Mucosa of rectum (tissue), 2 donors: ENCODE measurements around the gene ADAM12.
"Not testable (repeated sequence)": the region's sequence is repeated elsewhere in the genome, so short reads cannot be mapped to it uniquely, and the experiment has no call there.

Experiments
- H3K27ac ChIP-seq, 2 donors: one replicate each; pipeline ENCODE4 v1.7.0; 2013; ENCODE audit warnings: inconsistent platforms in 2 of 2, low read depth in 2 of 2, low read length in 2 of 2
- H3K27me3 ChIP-seq, 2 donors: one replicate each; pipeline ENCODE4 v1.7.0; 2013; ENCODE audit warnings: low read length in 2 of 2; ENCODE audit not compliant: control insufficient read depth in 2 of 2, insufficient read depth in 2 of 2
- H3K36me3 ChIP-seq, 2 donors: one replicate each; pipeline ENCODE4 v1.7.0; 2013; ENCODE audit warnings: low read length in 2 of 2; ENCODE audit not compliant: control insufficient read depth in 2 of 2, insufficient read depth in 2 of 2
- H3K4me1 ChIP-seq, 2 donors: one replicate each; pipeline ENCODE4 v1.7.0; 2013; ENCODE audit warnings: low read length in 2 of 2, mild to moderate bottlenecking in 1 of 2; ENCODE audit not compliant: control insufficient read depth in 2 of 2, insufficient read depth in 2 of 2
- H3K4me3 ChIP-seq, 2 donors: one replicate each; pipeline ENCODE4 v1.7.0; 2013; ENCODE audit warnings: low read length in 2 of 2
- H3K9ac ChIP-seq, 2 donors: one replicate each; pipeline ENCODE4 v1.7.0; 2013; ENCODE audit warnings: low read length in 2 of 2, low read depth in 1 of 2, mild to moderate bottlenecking in 1 of 2
- H3K9me3 ChIP-seq, 2 donors: one replicate each; pipeline ENCODE4 v1.7.0; 2013; ENCODE audit warnings: low read length in 2 of 2; ENCODE audit not compliant: control insufficient read depth in 2 of 2
- donor health status: healthy.
- donor health status: Normal muscosa, but diverticular disease.

ADAM12 gene

GRCh38 chr10:126186766-126187165 lies 201.5 kb downstream of the ADAM12 start:
- Histone ChIP-seq H3K27ac (no peak overlapping the region), H3K27me3 (no peaks in the 10 kb centered on the region), H3K9ac (no peak overlapping the region), H3K4me1 (no peaks in the 10 kb centered on the region), H3K4me3 (no peak overlapping the region), H3K9me3 (no peaks in the 10 kb centered on the region), H3K36me3 (no peaks in the 10 kb centered on the region)

- H3K36me3 ChIP-seq = no peaks in the 10 kb centered on the region
- H3K4me3 ChIP-seq = no peak overlapping the region
- H3K27me3 ChIP-seq = no peaks in the 10 kb centered on the region
- no peak overlapping the region for H3K27ac ChIP-seq
- no peaks in the 10 kb centered on the region for H3K9me3 ChIP-seq
- no peak overlapping the region for H3K9ac ChIP-seq
- H3K4me1 ChIP-seq = no peaks in the 10 kb centered on the region
These were observed 202.4 kb downstream of the ADAM12 start for GRCh38 chr10:126185676-126186447.

GRCh38 chr10:126181626-126182025 lies 206.7 kb downstream of the ADAM12 start:
- H3K27ac ChIP-seq = no peak overlapping the region

GRCh38 chr10:126179637-126180036 lies 208.6 kb downstream of the ADAM12 start:
- no peak overlapping the region for H3K4me3 ChIP-seq
- no peaks in the 10 kb centered on the region for H3K36me3 ChIP-seq
- H3K9ac ChIP-seq = no peak overlapping the region
- H3K27ac ChIP-seq = no peak overlapping the region
- H3K4me1 ChIP-seq = no peaks in the 10 kb centered on the region
- no peaks in the 10 kb centered on the region for H3K9me3 ChIP-seq
- peaks cover 0 to 2% of the 10 kb centered on the region in 2 donors for H3K27me3 ChIP-seq

More at GRCh38 chr10:126181626-126182025, 206.7 kb downstream of the ADAM12 start:
- H3K36me3 ChIP-seq = no peaks in the 10 kb centered on the region
- no peaks in the 10 kb centered on the region for H3K9me3 ChIP-seq
- no peak overlapping the region for H3K9ac ChIP-seq
- H3K27me3 ChIP-seq = no peaks in the 10 kb centered on the region
- no peak overlapping the region for H3K4me3 ChIP-seq
- H3K4me1 ChIP-seq = no peaks in the 10 kb centered on the region

GRCh38 chr10:126177417-126178030 lies 210.8 kb downstream of the ADAM12 start:
- Histone ChIP-seq H3K4me1 (no peaks in the 10 kb centered on the region), H3K4me3 (no peak overlapping the region), H3K9ac (no peak overlapping the region), H3K27ac (no peak overlapping the region), H3K27me3 (peaks cover 0 to 2% of the 10 kb centered on the region in 2 donors), H3K9me3 (no peaks in the 10 kb centered on the region), H3K36me3 (no peaks in the 10 kb centered on the region)

GRCh38 chr10:126175641-126176262 lies 212.5 kb downstream of the ADAM12 start:
- Histone ChIP-seq H3K4me3 (no peak overlapping the region), H3K27ac (no peak overlapping the region), H3K27me3 (peaks cover 0 to 2% of the 10 kb centered on the region in 2 donors), H3K4me1 (no peaks in the 10 kb centered on the region), H3K9me3 (no peaks in the 10 kb centered on the region), H3K36me3 (no peaks in the 10 kb centered on the region), H3K9ac (no peak overlapping the region)

- H3K9me3 ChIP-seq, H3K9ac ChIP-seq, H3K4me3 ChIP-seq, H3K27ac ChIP-seq, H3K36me3 ChIP-seq, H3K27me3 ChIP-seq, H3K4me1 ChIP-seq: not testable (repeated sequence)
These were observed 215.5 kb downstream of the ADAM12 start for GRCh38 chr10:126172755-126173154.

GRCh38 chr10:126171555-126171954 lies 216.7 kb downstream of the ADAM12 start:
- H3K36me3 ChIP-seq = no peaks in the 10 kb centered on the region
- no peaks in the 10 kb centered on the region for H3K4me1 ChIP-seq
- no peaks in the 10 kb centered on the region for H3K9me3 ChIP-seq
- H3K27ac ChIP-seq = no peak overlapping the region
- no peak overlapping the region for H3K9ac ChIP-seq
- H3K27me3 ChIP-seq = peaks cover 0 to 2% of the 10 kb centered on the region in 2 donors
- H3K4me3 ChIP-seq = no peak overlapping the region

- Histone ChIP-seq H3K4me3 (no peak overlapping the region), H3K27ac (no peak overlapping the region), H3K27me3 (peaks cover 0 to 2% of the 10 kb centered on the region in 2 donors), H3K4me1 (no peaks in the 10 kb centered on the region), H3K9me3 (no peaks in the 10 kb centered on the region), H3K9ac (no peak overlapping the region), H3K36me3 (no peaks in the 10 kb centered on the region)
These were observed 217.5 kb downstream of the ADAM12 start for GRCh38 chr10:126170776-126171175.

GRCh38 chr10:126170371-126170770 lies 217.9 kb downstream of the ADAM12 start:
- Histone ChIP-seq H3K36me3 (no peaks in the 10 kb centered on the region), H3K9me3 (no peaks in the 10 kb centered on the region), H3K27ac (no peak overlapping the region), H3K27me3 (no peaks in the 10 kb centered on the region), H3K4me3 (no peak overlapping the region), H3K9ac (no peak overlapping the region), H3K4me1 (no peaks in the 10 kb centered on the region)
